ENCODE data around the gene MPHOSPH10.

DNA sequence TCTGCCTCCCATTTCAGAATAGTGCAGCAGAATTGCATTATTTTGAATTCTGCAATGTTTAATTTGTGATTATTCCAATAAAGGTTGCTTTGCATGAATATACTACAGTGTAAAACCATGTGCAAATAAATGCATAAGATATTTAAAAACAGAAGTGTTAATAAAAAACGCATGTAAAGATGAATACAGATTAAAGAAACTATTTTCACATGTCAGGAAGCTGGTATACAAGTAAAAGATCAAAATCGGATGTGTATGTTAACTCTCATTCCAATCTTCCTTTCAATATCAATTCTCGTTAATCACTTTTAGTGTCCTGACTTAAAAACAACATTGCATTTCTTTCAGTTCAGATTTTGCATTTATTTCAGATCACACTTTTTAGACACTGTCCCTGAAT is 3.5 kb upstream of the MPHOSPH10 start:
- TF ChIP-seq, protein P1, sequence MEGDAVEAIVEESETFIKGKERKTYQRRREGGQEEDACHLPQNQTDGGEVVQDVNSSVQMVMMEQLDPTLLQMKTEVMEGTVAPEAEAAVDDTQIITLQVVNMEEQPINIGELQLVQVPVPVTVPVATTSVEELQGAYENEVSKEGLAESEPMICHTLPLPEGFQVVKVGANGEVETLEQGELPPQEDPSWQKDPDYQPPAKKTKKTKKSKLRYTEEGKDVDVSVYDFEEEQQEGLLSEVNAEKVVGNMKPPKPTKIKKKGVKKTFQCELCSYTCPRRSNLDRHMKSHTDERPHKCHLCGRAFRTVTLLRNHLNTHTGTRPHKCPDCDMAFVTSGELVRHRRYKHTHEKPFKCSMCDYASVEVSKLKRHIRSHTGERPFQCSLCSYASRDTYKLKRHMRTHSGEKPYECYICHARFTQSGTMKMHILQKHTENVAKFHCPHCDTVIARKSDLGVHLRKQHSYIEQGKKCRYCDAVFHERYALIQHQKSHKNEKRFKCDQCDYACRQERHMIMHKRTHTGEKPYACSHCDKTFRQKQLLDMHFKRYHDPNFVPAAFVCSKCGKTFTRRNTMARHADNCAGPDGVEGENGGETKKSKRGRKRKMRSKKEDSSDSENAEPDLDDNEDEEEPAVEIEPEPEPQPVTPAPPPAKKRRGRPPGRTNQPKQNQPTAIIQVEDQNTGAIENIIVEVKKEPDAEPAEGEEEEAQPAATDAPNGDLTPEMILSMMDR (IDR thresholded peaks at IDR 0.05): no peak
- no peak for TF ChIP-seq EZH2 (IDR thresholded peaks at IDR 0.05; ENCODE audit: borderline replicate concordance, insufficient read depth, low read depth, low read length, poor library complexity, severe bottlenecking)
